Measurements from ENCODE around the gene PIP5K1C.

PIP5K1C gene

GRCh38 chr19:3694361-3695123 lies 5.7 kb downstream of the PIP5K1C start:
- no peak for DNase-seq (ENCODE audit: low read depth)

DNA sequence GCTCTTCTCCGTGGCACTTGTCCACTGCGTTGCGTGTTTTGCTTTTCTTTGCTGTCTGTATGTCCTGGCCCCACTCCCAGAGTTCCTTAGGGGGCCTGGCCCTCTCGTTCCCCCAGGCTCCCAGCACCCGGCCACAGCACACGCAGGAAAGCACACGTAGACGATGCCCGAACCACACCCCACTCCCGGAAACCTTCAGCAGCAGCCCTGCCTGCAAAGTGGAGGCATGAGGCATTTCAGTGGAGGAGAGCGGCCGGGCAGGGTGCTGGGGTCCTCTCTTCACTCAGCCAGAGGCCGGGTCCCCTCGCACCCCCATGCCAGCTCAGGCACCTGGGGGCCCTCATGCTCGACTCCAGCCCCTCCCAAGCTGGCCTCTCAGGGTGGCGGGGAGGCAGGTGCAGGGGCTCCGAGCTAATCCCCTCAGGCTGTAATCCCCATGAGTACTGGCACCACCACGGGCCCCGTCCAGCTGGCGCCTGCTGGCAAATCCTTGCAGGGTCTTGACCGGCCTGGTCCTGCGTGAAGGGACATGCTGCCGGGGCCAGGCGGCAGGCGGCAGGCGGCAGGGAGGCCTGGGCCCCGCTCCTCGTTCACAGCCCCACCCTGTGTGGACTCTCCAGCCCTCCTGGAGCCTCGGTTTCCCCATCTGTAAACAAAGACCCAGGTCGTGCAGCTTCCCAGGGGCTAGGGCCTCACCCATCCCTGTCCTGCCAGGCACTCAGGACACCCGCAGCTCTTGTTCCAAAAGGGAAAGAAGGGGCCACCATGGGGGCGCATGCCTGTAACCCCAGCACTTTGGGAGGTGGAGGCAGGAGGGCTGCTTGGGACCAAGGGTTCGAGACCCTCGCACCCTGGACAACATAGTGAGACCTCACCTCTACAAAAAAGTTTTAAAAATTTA lies 7.0 kb downstream of the PIP5K1C start:
- no peak for DNase-seq (ENCODE audit: low read depth)

DNA sequence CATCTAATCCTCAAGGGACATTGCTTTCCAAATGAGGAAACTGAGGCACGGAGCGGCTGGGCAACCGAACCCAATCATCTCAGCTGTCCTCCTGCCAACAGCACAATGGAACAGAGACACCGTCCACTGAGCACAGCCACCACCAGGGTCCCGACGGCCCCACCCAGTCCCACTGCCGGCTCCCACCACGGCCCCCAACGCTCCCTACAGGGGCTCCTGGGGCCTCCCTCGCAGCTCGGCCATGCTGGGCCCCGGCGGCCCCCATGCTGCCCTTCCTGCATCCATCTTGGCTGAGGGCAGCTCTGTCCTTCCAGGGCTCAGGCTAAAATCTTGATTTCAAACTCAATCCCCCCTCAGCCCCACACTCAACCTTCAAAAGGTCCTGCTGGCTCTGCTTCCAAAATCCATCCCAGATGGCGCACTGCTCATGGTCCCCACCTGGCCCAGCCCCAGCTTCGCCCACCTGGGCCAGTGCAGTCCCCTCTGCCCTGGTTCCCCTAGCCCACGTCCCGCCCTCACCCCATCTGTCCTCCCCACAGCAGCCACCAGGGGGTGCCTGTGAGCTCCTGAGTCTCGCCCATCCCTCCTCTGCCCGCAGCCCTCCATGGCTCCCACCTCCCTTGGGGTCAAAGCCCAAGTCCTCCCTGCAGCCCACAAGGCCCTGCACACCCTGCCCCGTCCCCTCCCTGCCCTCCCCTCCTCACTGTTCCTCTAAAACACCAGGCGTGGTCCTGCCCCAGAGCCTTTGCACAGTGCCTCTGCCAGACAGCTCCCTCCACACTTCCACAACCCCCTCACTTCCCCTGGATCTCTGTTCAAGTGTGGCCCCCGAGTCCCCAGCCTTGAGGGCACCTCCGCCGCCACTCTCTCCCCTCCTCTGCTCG lies 7.9 kb downstream of the PIP5K1C start:
- DNase-seq (ENCODE audit: low read depth) = no peak

- no peak for DNase-seq (ENCODE audit: low read depth)
Measured at GRCh38 chr19:3691726-3692125, 8.5 kb downstream of the PIP5K1C start.

GRCh38 chr19:3691372-3691716 lies 8.9 kb downstream of the PIP5K1C start:
- DNase-seq (ENCODE audit: low read depth) = no peak

- no peak for DNase-seq (ENCODE audit: low read depth)
Measured at GRCh38 chr19:3690551-3691371, 9.5 kb downstream of the PIP5K1C start.

DNA sequence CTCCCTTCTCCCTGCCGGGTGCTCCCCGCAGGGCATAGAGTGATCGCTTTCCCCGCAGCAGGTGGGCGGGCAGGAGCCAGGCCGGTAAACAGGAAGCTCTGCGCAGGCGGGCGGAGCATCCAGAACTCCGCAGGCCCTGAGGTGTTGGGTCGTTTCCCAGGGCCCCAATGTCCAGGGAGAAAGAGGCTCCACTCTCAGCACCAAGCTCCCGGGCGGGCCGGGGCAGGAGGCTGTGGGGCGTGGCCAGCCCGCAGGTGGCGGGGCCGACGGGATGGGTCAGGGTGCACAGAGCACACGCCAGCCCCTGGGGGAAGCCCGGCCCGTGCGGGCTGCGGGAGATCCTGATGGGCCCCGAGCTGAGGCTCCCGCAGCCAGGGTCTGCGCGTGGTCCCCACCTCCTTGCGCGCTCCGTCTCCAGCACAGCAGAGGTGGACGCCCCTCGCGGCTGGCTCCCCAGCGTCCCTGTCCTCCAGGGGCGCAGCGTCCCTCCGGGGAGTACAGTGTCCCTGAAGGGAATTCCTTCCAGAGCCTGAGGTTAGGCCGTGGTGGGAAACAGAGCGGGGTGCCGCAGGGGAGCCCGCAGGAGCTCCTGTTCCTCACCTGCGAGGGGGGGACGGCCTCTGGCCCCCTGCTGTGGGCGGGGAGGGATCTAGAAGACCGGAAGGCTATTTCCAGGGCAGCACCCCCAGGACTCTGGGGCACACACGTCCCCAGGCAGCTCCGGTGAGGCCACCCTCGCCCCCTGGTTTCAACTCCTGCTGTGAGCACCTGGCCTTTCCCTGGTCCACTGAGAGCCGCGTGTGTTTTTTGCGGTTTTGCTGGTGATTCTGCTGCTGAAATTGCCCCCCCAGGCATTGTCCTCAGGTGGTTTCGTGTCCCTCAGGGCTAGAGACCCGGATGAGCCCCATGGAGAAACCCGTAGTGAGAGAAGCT lies 12.2 kb downstream of the PIP5K1C start:
- no peak for DNase-seq (ENCODE audit: low read depth)

GRCh38 chr19:3687393-3687773 lies 12.9 kb downstream of the PIP5K1C start:
- no peak for DNase-seq (ENCODE audit: low read depth)

DNA sequence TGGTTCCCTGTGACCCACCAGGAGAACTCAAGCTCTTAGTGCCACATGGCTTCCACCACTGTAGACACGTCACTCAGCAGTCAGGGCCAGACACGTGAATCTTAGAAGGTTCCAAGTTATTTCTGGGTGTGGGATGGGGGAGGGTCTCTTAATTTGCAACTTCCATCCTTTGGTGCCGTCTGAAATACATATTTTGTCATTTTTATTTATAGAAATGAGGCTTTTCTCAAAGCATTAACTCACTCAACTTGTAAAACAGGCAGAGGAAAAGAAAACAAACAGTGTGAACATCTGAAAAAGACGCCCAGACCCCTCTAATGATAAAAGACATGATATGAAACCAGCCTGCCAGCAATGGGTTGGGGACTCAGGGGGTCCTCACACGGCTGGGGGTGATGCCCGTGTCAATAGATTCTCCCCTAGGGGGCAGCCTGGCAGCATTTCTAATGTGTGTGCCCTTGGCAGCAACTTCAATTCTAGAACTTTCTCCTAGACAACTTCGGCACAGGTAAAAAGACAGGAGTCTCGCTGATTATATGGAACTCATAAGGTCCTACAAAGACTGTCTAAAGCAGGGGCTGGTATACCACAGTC lies 15.4 kb downstream of the PIP5K1C start:
- no peak for DNase-seq (ENCODE audit: low read depth)

- DNase-seq (ENCODE audit: low read depth) = no peak
Measured at GRCh38 chr19:3684054-3684816, 16.0 kb downstream of the PIP5K1C start.

GRCh38 chr19:3683405-3684053 lies 16.7 kb downstream of the PIP5K1C start:
- DNase-seq (ENCODE audit: low read depth) = no peak

DNA sequence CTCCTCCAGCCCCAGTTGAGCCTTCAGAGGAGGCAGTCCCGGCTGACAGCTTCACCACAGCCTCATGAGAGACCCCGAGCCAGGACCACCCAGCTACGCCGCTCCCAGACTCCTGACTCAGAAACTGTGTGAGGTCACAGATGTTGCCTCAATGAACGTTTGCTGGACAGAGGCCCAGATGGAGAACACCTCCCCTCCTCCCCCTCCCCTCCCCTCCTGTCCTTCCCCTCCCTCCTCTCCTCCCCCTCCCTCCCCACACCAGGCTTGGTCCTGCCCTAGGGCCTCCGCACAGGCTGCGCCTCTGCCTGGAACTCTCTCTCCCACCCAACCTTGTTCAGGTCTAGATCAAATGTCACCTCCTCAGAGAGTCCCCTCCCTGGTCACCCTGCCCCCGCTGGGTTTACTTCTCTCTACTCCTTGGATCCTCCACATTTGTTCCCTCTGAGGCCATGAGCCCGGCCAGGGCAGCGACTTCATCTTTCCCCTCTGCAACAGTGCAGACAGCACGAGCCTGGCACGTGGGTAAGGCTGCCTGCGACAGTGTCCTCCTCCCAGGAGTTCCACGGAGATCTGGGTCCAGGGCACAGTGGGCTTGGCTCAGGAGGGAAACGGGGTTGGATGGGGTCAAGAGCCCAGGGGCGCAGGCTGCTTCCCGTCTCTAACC lies 17.4 kb downstream of the PIP5K1C start:
- no peak for DNase-seq (ENCODE audit: low read depth)

DNA sequence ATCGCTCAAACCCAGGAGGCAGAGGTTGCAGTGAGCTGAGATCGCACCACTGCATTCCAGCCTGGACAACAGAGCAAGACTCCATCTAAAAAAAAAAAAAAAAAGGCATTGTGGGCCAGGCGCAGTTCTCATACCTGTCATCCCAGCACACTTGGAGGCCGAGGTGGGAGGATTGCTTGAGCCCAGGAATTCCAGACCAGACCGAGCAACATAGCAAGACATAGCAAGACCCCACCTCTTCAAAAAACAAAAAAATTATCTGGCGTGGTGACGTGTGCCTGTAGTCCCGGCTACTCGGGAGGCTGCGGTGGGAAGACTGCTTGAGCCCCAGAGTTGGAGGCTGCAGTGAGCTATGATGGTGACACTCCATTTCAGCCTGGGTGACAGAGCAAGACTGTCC lies 18.0 kb downstream of the PIP5K1C start:
- no peak for DNase-seq (ENCODE audit: low read depth)

DNA sequence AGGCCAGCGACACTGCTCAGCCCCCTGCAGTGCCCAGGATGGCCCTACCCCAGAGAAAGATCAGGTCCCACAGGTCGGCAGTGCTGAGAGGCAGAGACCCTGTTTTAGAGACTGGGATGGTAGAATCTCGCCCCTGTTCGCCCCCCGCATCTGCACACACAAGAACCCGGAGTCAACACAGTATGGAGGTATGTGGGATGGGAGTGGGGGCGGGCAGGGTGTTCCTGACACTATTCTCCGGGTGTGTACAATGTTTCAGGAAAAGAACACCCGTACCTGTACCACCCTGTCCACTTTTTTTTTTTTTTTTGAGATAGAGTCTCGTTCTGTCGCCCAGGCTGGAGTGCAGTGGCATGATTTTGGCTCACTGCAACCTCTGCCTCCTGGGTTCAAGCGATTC lies 19.3 kb downstream of the PIP5K1C start:
- no peak for DNase-seq (ENCODE audit: low read depth)

DNA sequence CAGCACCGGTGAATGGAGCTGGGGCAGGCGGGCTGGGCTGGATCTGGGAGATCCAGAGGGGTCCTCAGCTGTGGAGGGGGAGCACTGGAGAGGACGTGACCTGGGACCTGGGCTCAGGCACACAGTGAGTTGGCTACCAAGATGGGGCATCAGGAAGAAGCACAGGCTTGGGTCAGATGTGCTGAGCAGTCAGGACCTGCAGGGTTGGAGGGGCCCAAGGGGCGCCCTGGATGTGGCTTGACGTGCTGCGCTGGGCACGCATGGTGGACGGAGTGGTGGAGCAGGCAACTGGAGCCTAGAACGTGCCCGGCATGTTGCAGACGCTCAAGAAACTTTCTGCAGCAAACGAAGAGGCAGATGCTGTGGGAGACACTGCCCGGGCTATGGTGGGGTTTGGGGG lies 20.7 kb downstream of the PIP5K1C start:
- no peak for DNase-seq (ENCODE audit: low read depth)

- DNase-seq (ENCODE audit: low read depth) = no peak
Measured at GRCh38 chr19:3679138-3679537, 21.1 kb downstream of the PIP5K1C start.

DNA sequence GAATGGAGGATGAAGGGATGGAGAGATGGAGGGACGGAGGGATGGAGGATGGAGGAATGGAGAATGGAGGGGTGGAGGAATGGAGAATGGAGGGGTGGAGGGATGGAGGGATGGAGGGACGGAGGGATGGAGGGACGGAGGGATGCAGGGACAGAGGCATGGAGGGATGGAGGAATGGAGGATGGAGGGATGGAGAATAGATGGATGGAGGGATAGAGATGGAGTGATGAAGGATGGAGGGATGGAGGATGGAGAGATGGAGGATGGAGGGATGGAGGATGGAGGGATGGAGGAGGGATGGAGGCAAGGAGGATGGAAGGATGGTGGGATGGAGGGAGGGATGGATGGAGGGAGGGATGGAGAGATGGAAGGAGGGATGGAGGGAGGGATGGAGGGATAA lies 22.1 kb downstream of the PIP5K1C start:
- no peak for DNase-seq (ENCODE audit: low read depth)

Data from activated T-cell treated with anti-CD3 and anti-CD28 coated beads for 24 hours (primary cell).